Peyer's patch (tissue), 4 donors: ENCODE data around the gene MMP14. TPM values are rescaled to one million over a fixed set of nuclear protein-coding genes. Genes with fewer than 3 reads are reported as not detected.
A peak's percentile ranks its signal among the peaks of the same experiment; 100 is the strongest.
"Not testable (repeated sequence)": the region's sequence is repeated elsewhere in the genome, so short reads cannot be mapped to it uniquely, and the experiment has no call there.

Source experiments
- DNase-seq, 3 donors: peaks; one replicate each; pipeline ENCODE4 v3.0.0-alpha.2; 2017 to 2019
- H3K27ac ChIP-seq, 4 donors: fragments of 200-600 bp; sonication (generic); one replicate each; pipeline ENCODE4 v1.5.1; 2016 to 2019
- H3K27me3 ChIP-seq, 2 donors: fragments of 200-600 bp; sonication (generic); one replicate each; pipeline ENCODE4 v1.5.1; 2019
- H3K36me3 ChIP-seq, 3 donors: fragments of 200-600 bp; sonication (generic); one replicate each; pipeline ENCODE4 v1.5.1; 2016 to 2019
- H3K4me1 ChIP-seq, 4 donors: fragments of 200-600 bp; sonication (generic); one replicate each; pipeline ENCODE4 v1.5.1; 2016 to 2019
- H3K4me3 ChIP-seq, 4 donors: fragments of 200-600 bp; sonication (generic); 1 replicate in 3 of 4; 2 replicates in 1 of 4; pipeline ENCODE4 v1.5.1; 2016 to 2019; ENCODE audit warnings: mild to moderate bottlenecking in 1 of 4
- H3K9me3 ChIP-seq, 4 donors: fragments of 200-600 bp; sonication (generic); one replicate each; pipeline ENCODE4 v1.5.1; 2016 to 2019; ENCODE audit warnings: mild to moderate bottlenecking in 1 of 4
- CTCF ChIP-seq, 6 experiments: fragments of 450-650 bp in 4 of 6; fragments of 200-600 bp in 2 of 6; sonication (generic) in 1 of 6; IDR thresholded peaks; one replicate each; pipeline ENCODE4 v1.5.1; 2017 to 2019; ENCODE audit warnings: antibody characterized with exemption in 6 of 6, mild to moderate bottlenecking in 3 of 6, moderate library complexity in 1 of 6
- POLR2A ChIP-seq, 2 donors: fragments of 450-650 bp; IDR thresholded peaks; one replicate each; pipeline ENCODE4 v1.5.1; 2017; ENCODE audit warnings: antibody characterized with exemption in 2 of 2, mild to moderate bottlenecking in 2 of 2, moderate library complexity in 2 of 2
- total RNA-seq, 4 donors: library from RNA; depleted of rRNA; stranded (reverse); fragments of >200 nt; gene quantifications; one replicate each; pipeline ENCODE4 v1.1.0, GENCODE V29; 2016

MMP14 gene
- total RNA-seq, 4 donors from 2014 or later = 63.0 to 116 (median 82.9) TPM

- Histone ChIP-seq H3K9me3 (no peaks in the 10 kb centered on the region), H3K36me3 (peaks cover 0 to 30% (median 0%) of the 10 kb centered on the region in 3 donors), H3K27ac (peak overlapping the region; percentile 63 to 88 (median 74)), H3K27me3 (no peaks in the 10 kb centered on the region), H3K4me1 (peaks cover 0 to 62% (median 7%) of the 10 kb centered on the region in 4 donors), H3K4me3 (no peak overlapping the region)
- DNase-seq = peak in 2 of 3 donors; percentile 57 to 72
- no peak for TF ChIP-seq CTCF (IDR thresholded peaks at IDR 0.05)
- TF ChIP-seq POLR2A (IDR thresholded peaks at IDR 0.05) = no peak
Measured at GRCh38 chr14:22848351-22849164, 12.2 kb downstream of the MMP14 start.

GRCh38 chr14:22849212-22849819 is 12.9 kb downstream of the MMP14 start:
- no peaks in the 10 kb centered on the region for H3K9me3 ChIP-seq
- no peak overlapping the region for H3K4me3 ChIP-seq
- peaks cover 0 to 23% (median 0%) of the 10 kb centered on the region in 3 donors for H3K36me3 ChIP-seq
- TF ChIP-seq POLR2A (IDR thresholded peaks at IDR 0.05) (no peak), CTCF (IDR thresholded peaks at IDR 0.05) (no peak)
- DNase-seq = peak in 1 of 3 donors; percentile 65
- H3K4me1 ChIP-seq = peaks cover 0 to 63% (median 7%) of the 10 kb centered on the region in 4 donors
- peak overlapping the region; percentile 63 to 88 (median 74) for H3K27ac ChIP-seq
- no peaks in the 10 kb centered on the region for H3K27me3 ChIP-seq

- H3K9me3 ChIP-seq = no peaks in the 10 kb centered on the region
- no peaks in the 10 kb centered on the region for H3K27me3 ChIP-seq
- no peak for TF ChIP-seq CTCF (IDR thresholded peaks at IDR 0.05)
- TF ChIP-seq POLR2A (IDR thresholded peaks at IDR 0.05) = no peak
- no peak overlapping the region for H3K4me3 ChIP-seq
- peaks cover 0 to 57% (median 7%) of the 10 kb centered on the region in 4 donors for H3K4me1 ChIP-seq
- H3K27ac ChIP-seq = peak overlapping the region; percentile 63 to 88 (median 76)
- peaks cover 0 to 4% (median 0%) of the 10 kb centered on the region in 3 donors for H3K36me3 ChIP-seq
- peak in 1 of 3 donors; percentile 82 for DNase-seq
Measured at GRCh38 chr14:22850944-22851764, 14.8 kb downstream of the MMP14 start.

GRCh38 chr14:22852178-22852577 is 15.8 kb downstream of the MMP14 start:
- Histone ChIP-seq H3K27ac (peak overlapping the region in 3 of 4 donors; percentile 67 to 88 (median 87)), H3K4me1 (peaks cover 0 to 47% (median 5%) of the 10 kb centered on the region in 4 donors)

GRCh38 chr14:22852599-22852939 is 16.2 kb downstream of the MMP14 start:
- Histone ChIP-seq H3K9me3 (no peaks in the 10 kb centered on the region), H3K27me3 (no peaks in the 10 kb centered on the region), H3K4me3 (peak overlapping the region in 1 of 4 donors; percentile 58), H3K4me1 (peaks cover 0 to 43% (median 4%) of the 10 kb centered on the region in 4 donors), H3K27ac (peak overlapping the region; percentile 57 to 87 (median 75)), H3K36me3 (no peaks in the 10 kb centered on the region)
- peak in 1 of 3 donors; percentile 60 for DNase-seq
- TF ChIP-seq CTCF (IDR thresholded peaks at IDR 0.05) = no peak
- no peak for TF ChIP-seq POLR2A (IDR thresholded peaks at IDR 0.05)

More at GRCh38 chr14:22852178-22852577, 15.8 kb downstream of the MMP14 start:
- H3K36me3 ChIP-seq, H3K27me3 ChIP-seq, H3K9me3 ChIP-seq, DNase-seq, H3K4me3 ChIP-seq: not testable (repeated sequence)
